HL-60 (cell line): ENCODE measurements around the gene KCNJ6.

ENCODE experiments used
- CTCF ChIP-seq: IDR thresholded peaks from one replicate; pipeline ENCODE4 v1.5.1; 2011; ENCODE audit warnings: low read length, control low read depth, inconsistent platforms; ENCODE audit not compliant: insufficient read depth
- POLR2AphosphoS5 ChIP-seq: IDR thresholded peaks from 2 replicates; pipeline ENCODE4 v1.6.1; 2012; ENCODE audit warnings: low read depth
- REST ChIP-seq: IDR thresholded peaks from 2 replicates; pipeline ENCODE4 v1.6.1; 2012; ENCODE audit warnings: low read depth; ENCODE audit not compliant: insufficient replicate concordance

- TF ChIP-seq CTCF (no peak), POLR2AphosphoS5 (no peak), REST (no peak)
These were observed 233.3 kb downstream of the KCNJ6 start for GRCh38 chr21:37682966-37683365.
